Mucosa of rectum (tissue), 2 donors: ENCODE data around the gene PBX3.

Experiments used
- H3K27ac ChIP-seq, 2 donors: one replicate each; pipeline ENCODE4 v1.7.0; 2013; ENCODE audit warnings: inconsistent platforms in 2 of 2, low read depth in 2 of 2, low read length in 2 of 2
- H3K27me3 ChIP-seq, 2 donors: one replicate each; pipeline ENCODE4 v1.7.0; 2013; ENCODE audit warnings: low read length in 2 of 2; ENCODE audit not compliant: control insufficient read depth in 2 of 2, insufficient read depth in 2 of 2
- H3K36me3 ChIP-seq, 2 donors: one replicate each; pipeline ENCODE4 v1.7.0; 2013; ENCODE audit warnings: low read length in 2 of 2; ENCODE audit not compliant: control insufficient read depth in 2 of 2, insufficient read depth in 2 of 2
- H3K4me1 ChIP-seq, 2 donors: one replicate each; pipeline ENCODE4 v1.7.0; 2013; ENCODE audit warnings: low read length in 2 of 2, mild to moderate bottlenecking in 1 of 2; ENCODE audit not compliant: control insufficient read depth in 2 of 2, insufficient read depth in 2 of 2
- H3K4me3 ChIP-seq, 2 donors: one replicate each; pipeline ENCODE4 v1.7.0; 2013; ENCODE audit warnings: low read length in 2 of 2
- H3K9ac ChIP-seq, 2 donors: one replicate each; pipeline ENCODE4 v1.7.0; 2013; ENCODE audit warnings: low read length in 2 of 2, low read depth in 1 of 2, mild to moderate bottlenecking in 1 of 2
- H3K9me3 ChIP-seq, 2 donors: one replicate each; pipeline ENCODE4 v1.7.0; 2013; ENCODE audit warnings: low read length in 2 of 2; ENCODE audit not compliant: control insufficient read depth in 2 of 2
- donor health status: healthy.
- donor health status: Normal muscosa, but diverticular disease.

The PBX3 gene

DNA sequence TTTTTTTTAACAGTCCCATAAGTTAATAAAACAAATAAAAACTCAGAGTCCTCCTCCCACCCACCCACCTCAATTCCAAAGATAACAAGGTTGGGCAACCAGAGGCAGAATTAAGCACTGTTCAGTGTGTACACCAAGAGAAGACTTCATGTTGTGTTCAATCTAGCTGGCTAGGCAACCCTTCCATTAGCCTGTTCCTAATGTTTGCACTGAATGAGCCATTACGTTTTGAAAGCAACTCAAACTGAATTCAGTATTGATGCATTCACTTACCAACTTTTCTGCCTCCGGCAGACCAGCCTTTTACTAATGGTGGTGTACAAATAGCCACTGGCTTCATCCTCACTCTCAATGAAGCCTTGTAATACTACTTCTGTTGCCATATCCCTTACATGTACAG lies 47.5 kb downstream of the PBX3 start:
- Histone ChIP-seq H3K9me3 (no peaks in the 10 kb centered on the region), H3K36me3 (no peaks in the 10 kb centered on the region), H3K27me3 (no peaks in the 10 kb centered on the region), H3K9ac (no peak overlapping the region), H3K4me3 (no peak overlapping the region), H3K4me1 (peaks cover 0 to 3% of the 10 kb centered on the region in 2 donors), H3K27ac (no peak overlapping the region)

DNA sequence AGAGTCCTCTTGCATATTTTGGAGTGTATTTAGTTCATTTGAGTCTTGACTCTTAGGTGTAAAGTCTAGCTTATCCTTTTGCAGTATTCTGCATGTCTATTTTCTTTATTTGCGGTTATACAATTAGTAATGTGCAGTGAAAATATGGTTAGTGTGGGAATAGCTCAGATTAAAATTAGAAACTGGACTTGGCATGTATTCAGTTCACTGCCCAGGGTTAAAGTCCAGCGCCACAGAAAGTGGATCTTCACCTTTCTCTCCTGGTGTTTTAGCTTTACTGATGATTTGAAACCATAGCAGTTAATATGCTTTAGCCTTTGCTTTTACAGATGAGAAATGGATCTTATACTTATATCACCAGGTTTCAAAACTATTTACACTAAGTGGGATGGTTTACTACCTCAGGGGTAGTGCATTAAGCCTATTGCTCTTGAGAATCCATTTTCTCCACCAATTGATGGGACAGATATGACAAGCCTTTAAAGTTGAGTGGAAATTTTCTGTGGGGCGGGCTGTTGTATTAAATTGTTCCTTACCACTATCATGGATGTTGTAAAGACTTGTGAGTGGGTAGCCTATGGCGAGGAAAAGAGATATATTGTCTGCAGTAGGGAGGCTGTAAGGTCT lies 48.9 kb downstream of the PBX3 start:
- Histone ChIP-seq H3K4me1 (peaks cover 0 to 3% of the 10 kb centered on the region in 2 donors), H3K27ac (no peak overlapping the region)

DNA sequence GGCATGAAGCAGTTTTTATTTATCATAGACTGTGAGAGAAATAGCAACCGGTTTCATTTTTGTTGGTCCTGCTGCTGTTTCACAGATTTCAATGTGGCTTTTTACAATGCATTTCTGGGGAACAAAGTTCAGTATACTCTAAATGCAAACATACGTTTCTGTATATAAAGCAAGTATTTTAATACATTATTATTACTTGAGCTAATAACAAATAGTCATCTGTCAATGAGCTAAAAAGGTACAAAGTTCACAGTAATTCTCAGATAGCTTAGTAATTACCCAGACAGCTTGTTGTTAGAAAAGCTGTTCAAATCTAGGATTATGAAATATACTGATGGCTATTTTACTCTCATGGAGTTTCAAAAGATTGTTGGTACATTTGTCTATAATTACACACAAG lies 50.8 kb downstream of the PBX3 start:
- Histone ChIP-seq H3K36me3 (no peaks in the 10 kb centered on the region), H3K27me3 (no peaks in the 10 kb centered on the region), H3K9ac (no peak overlapping the region), H3K27ac (no peak overlapping the region), H3K9me3 (no peaks in the 10 kb centered on the region), H3K4me1 (peaks cover 0 to 3% of the 10 kb centered on the region in 2 donors), H3K4me3 (no peak overlapping the region)

More for the DNA sequence above, 48.9 kb downstream of the PBX3 start:
- Histone ChIP-seq H3K4me3 (no peak overlapping the region), H3K9me3 (no peaks in the 10 kb centered on the region), H3K27me3 (no peaks in the 10 kb centered on the region), H3K9ac (no peak overlapping the region), H3K36me3 (no peaks in the 10 kb centered on the region)

DNA sequence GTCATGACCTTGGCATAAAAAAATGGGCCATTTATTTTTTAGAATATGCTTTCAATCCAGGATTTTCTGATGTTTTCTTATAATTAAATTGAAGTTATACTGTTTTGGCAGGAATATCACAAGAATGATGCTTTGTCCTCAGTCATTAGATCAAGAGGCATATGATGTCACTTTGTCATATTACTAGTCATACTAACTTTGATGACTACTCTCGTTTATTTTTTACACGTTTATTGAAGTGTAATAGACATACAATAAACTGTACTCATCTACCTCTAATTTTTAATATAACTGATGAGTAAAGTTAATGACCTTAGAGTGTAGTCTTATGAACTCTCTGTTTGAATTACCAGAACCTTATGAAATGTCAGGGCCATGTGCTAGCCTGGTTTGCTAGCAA lies 56.4 kb downstream of the PBX3 start:
- H3K36me3 ChIP-seq: no peaks in the 10 kb centered on the region
- H3K4me3 ChIP-seq: no peak overlapping the region
- no peaks in the 10 kb centered on the region for H3K9me3 ChIP-seq
- H3K27ac ChIP-seq: no peak overlapping the region
- no peak overlapping the region for H3K9ac ChIP-seq
- H3K4me1 ChIP-seq: no peaks in the 10 kb centered on the region
- no peaks in the 10 kb centered on the region for H3K27me3 ChIP-seq

DNA sequence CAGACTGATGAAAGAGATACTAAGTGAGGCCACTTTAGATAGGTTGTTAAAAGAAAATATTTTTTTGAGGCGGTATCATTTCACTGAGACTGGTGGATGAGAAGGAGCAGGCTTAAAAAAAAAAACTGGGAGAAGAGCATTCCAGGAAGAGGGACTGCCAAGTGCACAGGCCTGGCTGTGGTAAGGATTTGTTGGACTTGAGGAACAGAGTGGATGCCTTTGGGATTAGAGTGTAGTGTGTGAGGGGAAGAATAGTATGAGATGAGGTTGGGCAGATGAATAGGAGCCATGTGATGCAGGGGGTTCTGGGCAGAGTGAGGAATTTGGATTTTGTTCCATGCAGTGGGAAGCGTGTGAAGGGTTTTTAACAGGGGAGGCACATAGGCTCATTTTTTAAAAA lies 57.9 kb downstream of the PBX3 start:
- H3K9ac ChIP-seq: no peak overlapping the region
- no peak overlapping the region for H3K4me3 ChIP-seq

DNA sequence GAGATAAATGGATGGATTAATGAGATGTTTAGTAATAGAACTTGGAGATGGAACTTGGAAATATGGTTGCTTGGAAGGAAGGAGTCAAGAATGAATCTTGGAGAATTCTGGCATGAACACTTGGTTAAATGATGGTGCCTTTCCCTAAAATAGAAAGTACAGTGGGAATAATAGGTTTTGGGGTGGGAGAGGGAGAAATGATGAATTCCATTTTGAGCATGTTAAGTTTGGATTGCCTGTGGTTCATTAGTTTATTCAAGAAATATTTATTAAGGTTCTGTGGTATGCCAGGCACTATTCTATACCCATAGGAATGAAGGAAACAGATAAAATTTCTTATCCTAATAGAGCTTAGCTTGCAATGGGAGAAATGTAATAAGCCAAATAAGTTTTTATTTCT lies 58.4 kb downstream of the PBX3 start:
- H3K4me1 ChIP-seq: no peaks in the 10 kb centered on the region
- no peaks in the 10 kb centered on the region for H3K9me3 ChIP-seq
- H3K36me3 ChIP-seq: no peaks in the 10 kb centered on the region
- no peak overlapping the region for H3K27ac ChIP-seq
- H3K4me3 ChIP-seq: no peak overlapping the region
- H3K27me3 ChIP-seq: no peaks in the 10 kb centered on the region
- H3K9ac ChIP-seq: no peak overlapping the region

More for the DNA sequence above, 57.9 kb downstream of the PBX3 start:
- Histone ChIP-seq H3K27ac (no peak overlapping the region), H3K4me1 (no peaks in the 10 kb centered on the region), H3K36me3 (no peaks in the 10 kb centered on the region), H3K9me3 (no peaks in the 10 kb centered on the region), H3K27me3 (no peaks in the 10 kb centered on the region)

DNA sequence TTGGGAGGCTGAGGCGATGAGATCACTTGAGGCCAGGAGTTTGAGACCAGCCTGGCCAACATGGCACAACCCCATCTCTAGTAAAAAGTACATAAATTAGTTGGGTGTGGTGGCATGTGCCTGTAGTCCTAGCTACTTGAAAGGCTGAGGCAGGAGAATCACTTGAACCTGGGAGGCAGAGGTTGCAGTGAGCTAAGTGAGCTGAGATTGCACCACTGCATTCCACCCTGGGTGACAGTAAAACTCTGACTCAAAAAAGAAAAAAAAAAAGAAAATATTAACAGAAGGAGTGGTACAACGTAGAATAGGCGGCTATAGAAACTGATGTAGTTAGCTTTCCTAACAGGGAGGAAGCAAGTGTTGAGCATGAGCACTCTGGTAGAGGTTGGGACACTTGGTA lies 59.9 kb downstream of the PBX3 start:
- Histone ChIP-seq H3K9me3 (no peaks in the 10 kb centered on the region), H3K4me1 (no peaks in the 10 kb centered on the region), H3K4me3 (no peak overlapping the region), H3K27ac (no peak overlapping the region), H3K9ac (no peak overlapping the region), H3K36me3 (no peaks in the 10 kb centered on the region), H3K27me3 (no peaks in the 10 kb centered on the region)

DNA sequence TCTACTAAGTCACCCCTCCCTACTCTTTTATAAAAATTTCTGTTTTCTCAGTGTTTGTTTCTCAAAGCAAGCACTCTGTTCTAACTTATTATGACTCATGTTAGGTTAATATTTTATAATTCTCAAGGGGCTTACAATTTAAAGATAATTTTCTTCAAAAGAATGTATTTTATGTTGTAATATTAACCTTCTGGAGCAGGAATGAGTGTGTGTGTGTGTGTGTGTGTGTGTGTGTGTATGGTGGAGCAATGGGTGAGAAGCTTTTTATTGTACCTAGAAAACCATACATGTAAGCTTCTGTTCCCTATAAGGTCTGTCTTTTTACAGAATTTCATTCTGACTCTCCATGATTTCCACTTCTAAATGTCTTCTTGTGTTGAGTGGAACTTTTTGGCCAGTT lies 63.0 kb downstream of the PBX3 start:
- H3K27ac ChIP-seq: no peak overlapping the region

DNA sequence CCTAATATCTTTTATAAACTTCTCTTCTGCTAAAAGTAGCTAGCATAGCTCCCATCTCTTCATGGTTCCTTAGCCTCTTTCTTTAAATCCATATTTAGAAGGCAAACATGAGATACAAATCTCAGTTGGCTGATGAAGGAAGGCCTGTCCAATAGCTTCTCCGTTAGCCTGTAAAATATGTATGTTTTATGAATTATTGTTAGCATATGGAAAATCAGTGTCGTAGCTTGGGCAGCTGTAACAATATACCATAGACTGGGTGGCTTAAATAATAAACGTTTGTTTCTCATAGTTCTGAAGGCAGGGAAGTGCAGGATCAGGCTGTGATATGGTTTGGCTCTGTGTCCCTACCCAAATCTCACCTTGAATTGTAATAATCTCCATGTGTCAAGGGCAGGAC lies 63.8 kb downstream of the PBX3 start:
- Histone ChIP-seq H3K27me3 (no peaks in the 10 kb centered on the region), H3K9me3 (no peaks in the 10 kb centered on the region), H3K9ac (no peak overlapping the region), H3K27ac (no peak overlapping the region), H3K4me1 (no peaks in the 10 kb centered on the region), H3K36me3 (no peaks in the 10 kb centered on the region), H3K4me3 (no peak overlapping the region)

More for the DNA sequence above, 63.0 kb downstream of the PBX3 start:
- Histone ChIP-seq H3K4me1 (no peaks in the 10 kb centered on the region), H3K4me3 (no peak overlapping the region), H3K9ac (no peak overlapping the region), H3K27me3 (no peaks in the 10 kb centered on the region), H3K36me3 (no peaks in the 10 kb centered on the region), H3K9me3 (no peaks in the 10 kb centered on the region)

DNA sequence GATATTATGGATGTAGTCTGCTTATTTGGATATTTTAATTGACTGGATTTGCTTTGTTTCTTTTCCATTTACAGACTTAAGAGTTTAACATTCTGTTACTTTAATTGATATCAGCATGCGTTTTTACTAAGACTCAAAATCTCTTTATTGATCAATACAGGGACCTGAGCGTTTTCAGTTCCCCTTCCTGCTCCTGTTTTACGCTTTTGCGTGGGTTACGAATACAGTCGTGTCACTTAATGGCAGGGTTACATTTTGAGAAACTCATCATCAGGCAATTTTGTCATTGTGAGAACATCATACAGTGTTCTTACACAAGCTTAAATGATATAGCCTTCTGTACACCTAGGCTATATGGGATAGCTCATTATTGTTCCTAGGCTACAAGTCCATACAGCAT lies 65.2 kb downstream of the PBX3 start:
- no peaks in the 10 kb centered on the region for H3K9me3 ChIP-seq
- no peaks in the 10 kb centered on the region for H3K4me1 ChIP-seq
- no peaks in the 10 kb centered on the region for H3K36me3 ChIP-seq
- H3K9ac ChIP-seq: no peak overlapping the region
- no peak overlapping the region for H3K27ac ChIP-seq
- no peaks in the 10 kb centered on the region for H3K27me3 ChIP-seq
- no peak overlapping the region for H3K4me3 ChIP-seq

DNA sequence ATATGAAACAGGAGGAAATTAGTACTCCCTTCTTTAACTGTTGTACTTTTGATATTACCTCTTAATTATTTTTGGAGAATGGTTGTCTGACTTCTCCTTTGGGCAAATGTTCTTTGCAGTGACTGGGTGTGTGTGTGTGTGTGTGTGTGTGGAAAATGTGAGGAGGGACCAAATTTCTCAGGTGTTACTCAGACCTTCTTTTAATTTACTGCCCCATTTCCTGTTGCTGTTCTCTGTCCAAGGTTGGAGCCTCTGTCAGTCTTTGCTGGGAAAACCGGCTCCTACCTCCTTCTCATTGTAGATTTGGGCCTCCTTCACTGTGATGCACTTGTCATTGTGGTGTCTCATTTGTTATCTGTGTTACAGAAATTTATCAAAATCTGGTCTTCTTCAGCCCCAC lies 68.4 kb downstream of the PBX3 start:
- no peaks in the 10 kb centered on the region for H3K9me3 ChIP-seq
- H3K27ac ChIP-seq: no peak overlapping the region
- H3K4me1 ChIP-seq: peaks cover 0 to 2% of the 10 kb centered on the region in 2 donors
- no peak overlapping the region for H3K4me3 ChIP-seq
- H3K27me3 ChIP-seq: no peaks in the 10 kb centered on the region
- H3K9ac ChIP-seq: no peak overlapping the region
- no peaks in the 10 kb centered on the region for H3K36me3 ChIP-seq
